ENCODE data around the gene POU4F3. TPM values are rescaled to one million over a fixed set of nuclear protein-coding genes. Genes with fewer than 3 reads are reported as not detected.

Gene POU4F3
- polyA plus RNA-seq, 3 donors: 0.05 TPM; not detected in 2

DNA sequence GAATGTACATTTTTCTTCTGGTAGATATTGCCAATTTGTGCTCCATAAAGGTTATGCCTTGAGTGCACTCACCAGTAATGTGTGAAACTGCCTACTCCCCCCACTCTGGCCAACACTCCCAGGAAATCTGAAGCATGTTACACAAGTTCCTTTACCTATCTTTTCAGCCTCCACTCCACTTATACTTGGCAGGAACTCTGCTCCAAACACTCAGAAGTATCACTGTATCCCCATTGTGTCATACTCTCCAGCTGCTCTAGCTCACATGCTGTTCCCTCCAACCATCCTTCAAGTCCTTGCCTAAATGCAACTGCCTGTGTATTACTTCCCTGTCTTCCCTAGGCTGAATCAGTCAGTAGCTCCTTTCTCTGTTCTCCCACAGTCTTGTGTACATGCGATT lies 28.3 kb downstream of the POU4F3 start:
- Mint-ChIP-seq H3K27me3 (ENCODE audit: low read depth in 3 of 3) (peaks cover 0 to 8% (median 2%) of the 10 kb centered on the region in 3 donors), H3K4me3 (no peak overlapping the region), H3K4me1 (peaks cover 25% of the 10 kb centered on the region), H3K36me3 (no peaks in the 10 kb centered on the region), H3K27ac (no peak overlapping the region), H3K9me3 (peaks cover 0 to 3% (median 0%) of the 10 kb centered on the region in 7 donors)
- Histone ChIP-seq H3K9me3 (replicated peaks in 1 of 2; ENCODE audit: control insufficient read depth in 1 of 2, insufficient read depth in 1 of 2, low read length in 2 of 2) (no peaks in the 10 kb centered on the region), H3K4me3 (replicated peaks in 1 of 3; ENCODE audit: low read depth in 2 of 3, low read length in 3 of 3) (no peak overlapping the region), H3K27me3 (ENCODE audit: control insufficient read depth in 2 of 2, insufficient read depth in 2 of 2, low read length in 2 of 2) (no peaks in the 10 kb centered on the region), H3K9ac (ENCODE audit: insufficient read depth, low read length, poor library complexity, severe bottlenecking) (no peak overlapping the region), H3K36me3 (replicated peaks in 1 of 2; ENCODE audit: control insufficient read depth in 1 of 2, insufficient read depth in 2 of 2, low read length in 2 of 2) (no peaks in the 10 kb centered on the region), H4K20me1 (ENCODE audit: insufficient read depth, low read length) (no peaks in the 10 kb centered on the region), H2AFZ (ENCODE audit: insufficient read depth, low read depth, low read length, poor library complexity, severe bottlenecking) (no peak overlapping the region), H3K27ac (ENCODE audit: low read depth in 1 of 2, low read length in 2 of 2) (no peak overlapping the region), H3K4me2 (replicated peaks; ENCODE audit: extremely low read depth, low read length, poor library complexity, severe bottlenecking) (no peak overlapping the region), H3K79me2 (ENCODE audit: insufficient read depth, low read length) (no peaks in the 10 kb centered on the region), H3K4me1 (ENCODE audit: control insufficient read depth in 1 of 2, insufficient read depth in 2 of 2, low read length in 2 of 2) (peaks cover 22 to 25% of the 10 kb centered on the region in 2 donors)
- DNase-seq: no peak
- TF ChIP-seq, protein P1, sequence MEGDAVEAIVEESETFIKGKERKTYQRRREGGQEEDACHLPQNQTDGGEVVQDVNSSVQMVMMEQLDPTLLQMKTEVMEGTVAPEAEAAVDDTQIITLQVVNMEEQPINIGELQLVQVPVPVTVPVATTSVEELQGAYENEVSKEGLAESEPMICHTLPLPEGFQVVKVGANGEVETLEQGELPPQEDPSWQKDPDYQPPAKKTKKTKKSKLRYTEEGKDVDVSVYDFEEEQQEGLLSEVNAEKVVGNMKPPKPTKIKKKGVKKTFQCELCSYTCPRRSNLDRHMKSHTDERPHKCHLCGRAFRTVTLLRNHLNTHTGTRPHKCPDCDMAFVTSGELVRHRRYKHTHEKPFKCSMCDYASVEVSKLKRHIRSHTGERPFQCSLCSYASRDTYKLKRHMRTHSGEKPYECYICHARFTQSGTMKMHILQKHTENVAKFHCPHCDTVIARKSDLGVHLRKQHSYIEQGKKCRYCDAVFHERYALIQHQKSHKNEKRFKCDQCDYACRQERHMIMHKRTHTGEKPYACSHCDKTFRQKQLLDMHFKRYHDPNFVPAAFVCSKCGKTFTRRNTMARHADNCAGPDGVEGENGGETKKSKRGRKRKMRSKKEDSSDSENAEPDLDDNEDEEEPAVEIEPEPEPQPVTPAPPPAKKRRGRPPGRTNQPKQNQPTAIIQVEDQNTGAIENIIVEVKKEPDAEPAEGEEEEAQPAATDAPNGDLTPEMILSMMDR (IDR thresholded peaks at IDR 0.05): no peak
- WGBS (ENCODE audit: insufficient coverage): no CpG with 5 or more reads among the region's 1 CpG
- intact Hi-C loops (cut with micrococcal nuclease): no loop called here

DNA sequence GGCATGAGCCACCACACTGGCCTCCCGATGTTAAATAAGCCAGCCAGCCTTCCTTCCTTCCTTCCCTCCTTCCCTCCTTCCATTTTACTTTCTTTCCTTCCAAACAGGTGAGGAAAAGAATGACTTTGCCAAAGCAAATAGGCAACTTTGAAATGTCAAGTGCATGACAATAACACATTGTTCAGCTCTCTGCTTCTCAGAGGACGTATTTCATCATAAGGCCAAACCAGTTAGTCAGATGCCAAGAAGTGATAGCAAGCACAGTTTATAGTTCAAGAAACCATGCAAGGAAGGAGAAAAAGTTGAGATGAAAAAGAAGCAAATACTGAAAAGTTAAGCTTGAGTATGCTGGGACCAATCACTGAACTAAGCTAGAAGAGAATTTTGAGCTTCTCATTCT lies 29.5 kb downstream of the POU4F3 start:
- intact Hi-C loops (cut with micrococcal nuclease): no loop called here
- no peaks in the 10 kb centered on the region for H3K27me3 ChIP-seq (ENCODE audit: control insufficient read depth in 2 of 2, insufficient read depth in 2 of 2, low read length in 2 of 2)

More for the DNA sequence above, 29.5 kb downstream of the POU4F3 start:
- Mint-ChIP-seq H3K27me3 (ENCODE audit: low read depth in 3 of 3) (peaks cover 0 to 8% (median 2%) of the 10 kb centered on the region in 3 donors), H3K4me1 (peaks cover 17% of the 10 kb centered on the region), H3K4me3 (no peak overlapping the region), H3K27ac (no peak overlapping the region), H3K36me3 (no peaks in the 10 kb centered on the region), H3K9me3 (peaks cover 0 to 3% (median 0%) of the 10 kb centered on the region in 7 donors)
- no peak overlapping the region for H3K9ac ChIP-seq (ENCODE audit: insufficient read depth, low read length, poor library complexity, severe bottlenecking)
- no peaks in the 10 kb centered on the region for H3K79me2 ChIP-seq (ENCODE audit: insufficient read depth, low read length)
- H3K4me3 ChIP-seq (replicated peaks in 1 of 3; ENCODE audit: low read depth in 2 of 3, low read length in 3 of 3): no peak overlapping the region
- no peak overlapping the region for H3K4me2 ChIP-seq (replicated peaks; ENCODE audit: extremely low read depth, low read length, poor library complexity, severe bottlenecking)
- H3K27ac ChIP-seq (ENCODE audit: low read depth in 1 of 2, low read length in 2 of 2): no peak overlapping the region
- no peak for DNase-seq
- H4K20me1 ChIP-seq (ENCODE audit: insufficient read depth, low read length): no peaks in the 10 kb centered on the region
- H3K9me3 ChIP-seq (replicated peaks in 1 of 2; ENCODE audit: control insufficient read depth in 1 of 2, insufficient read depth in 1 of 2, low read length in 2 of 2): no peaks in the 10 kb centered on the region
- TF ChIP-seq, protein P1 (IDR thresholded peaks at IDR 0.05): no peak
- peaks cover 15 to 17% of the 10 kb centered on the region in 2 donors for H3K4me1 ChIP-seq (ENCODE audit: control insufficient read depth in 1 of 2, insufficient read depth in 2 of 2, low read length in 2 of 2)
- no CpG with 5 or more reads among the region's 2 CpGs for WGBS (ENCODE audit: insufficient coverage)
- H2AFZ ChIP-seq (ENCODE audit: insufficient read depth, low read depth, low read length, poor library complexity, severe bottlenecking): no peak overlapping the region
- H3K36me3 ChIP-seq (replicated peaks in 1 of 2; ENCODE audit: control insufficient read depth in 1 of 2, insufficient read depth in 2 of 2, low read length in 2 of 2): no peaks in the 10 kb centered on the region
